ENCODE measurements around the gene GID4.

The GID4 gene

DNA sequence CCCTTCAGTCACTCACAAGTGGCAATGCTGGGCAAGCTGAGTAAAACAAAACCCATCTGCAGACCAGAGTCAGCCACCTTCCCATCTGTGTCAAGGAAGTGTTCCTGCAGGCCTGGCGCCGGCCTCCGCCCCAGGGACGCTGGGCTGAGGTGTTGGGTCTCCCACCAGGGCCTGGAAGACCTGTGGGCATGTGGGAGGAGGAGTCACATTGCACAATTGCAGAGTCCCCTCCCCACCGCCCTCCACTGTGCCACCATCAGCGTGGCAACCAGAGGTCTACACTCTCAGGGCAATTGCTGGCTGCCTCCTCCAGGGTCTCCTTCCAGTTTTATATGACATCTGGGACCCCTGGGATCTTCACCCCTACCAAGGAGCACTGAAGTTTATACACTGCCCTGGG is 66.4 kb downstream of the GID4 start:
- DNase-seq, result no peak

- no peak for DNase-seq
Observed at GRCh38 chr17:18106211-18106610, 67.0 kb downstream of the GID4 start.

- DNase-seq, result no peak
Observed at GRCh38 chr17:18107061-18107790, 68.0 kb downstream of the GID4 start.

- no peak for DNase-seq
Observed at GRCh38 chr17:18107971-18108370, 68.8 kb downstream of the GID4 start.

DNA sequence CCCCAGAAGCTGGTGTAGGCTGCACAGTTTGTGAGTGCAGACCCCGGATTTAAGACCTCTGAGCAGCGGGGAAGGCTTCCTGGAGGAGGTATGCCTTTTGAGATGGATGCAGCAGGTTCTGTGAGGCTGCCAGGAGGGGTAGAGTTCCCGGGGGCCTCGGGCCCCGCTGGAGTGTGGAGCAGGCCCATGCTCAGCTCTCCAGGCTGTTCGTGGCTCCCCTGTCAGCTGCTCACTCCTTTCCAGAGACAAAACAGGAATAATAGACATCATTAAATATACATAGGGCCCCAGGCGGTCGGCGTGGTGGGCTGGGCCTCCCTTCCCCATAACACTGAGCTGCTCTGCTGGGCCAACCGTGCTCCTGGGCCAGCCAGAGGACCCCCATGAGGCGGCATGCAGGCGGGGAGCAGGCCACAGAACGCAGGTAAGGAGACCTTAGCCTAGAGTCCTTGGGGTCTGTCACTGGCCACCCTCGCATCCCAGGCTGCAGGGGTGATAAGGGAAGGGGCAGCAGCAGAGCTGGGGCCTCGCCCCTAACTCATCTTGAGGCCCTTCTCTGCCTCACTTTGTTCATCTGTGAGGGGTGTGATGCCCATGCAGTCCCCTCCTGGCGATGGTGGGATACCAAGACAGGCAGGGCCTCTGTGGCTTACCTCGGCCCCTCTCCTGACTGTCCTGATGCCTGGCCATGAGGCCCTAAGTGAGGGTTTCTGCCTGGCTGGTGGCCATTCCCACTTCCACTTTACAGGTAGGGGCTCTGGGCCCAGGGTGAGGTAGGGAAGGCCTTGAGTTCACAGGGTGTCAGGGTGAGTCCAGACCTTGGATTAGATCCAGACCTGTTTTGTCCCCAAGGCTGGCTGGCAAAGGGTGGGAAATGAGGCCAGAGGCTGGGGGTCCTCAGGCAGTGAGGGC is 69.4 kb downstream of the GID4 start, which contains the start of gene MYO15A:
Gene MYO15A, plus strand, starts transcription at position 356 of the 912 bp plus-strand sequence. CDS start 10,045 bp downstream, outside the sequence.
- DNase-seq, result no peak

GRCh38 chr17:18109935-18110485 is 70.8 kb downstream of the GID4 start:
- no peak for DNase-seq

- no peak for DNase-seq
Observed at GRCh38 chr17:18110636-18111145, 71.5 kb downstream of the GID4 start.

DNA sequence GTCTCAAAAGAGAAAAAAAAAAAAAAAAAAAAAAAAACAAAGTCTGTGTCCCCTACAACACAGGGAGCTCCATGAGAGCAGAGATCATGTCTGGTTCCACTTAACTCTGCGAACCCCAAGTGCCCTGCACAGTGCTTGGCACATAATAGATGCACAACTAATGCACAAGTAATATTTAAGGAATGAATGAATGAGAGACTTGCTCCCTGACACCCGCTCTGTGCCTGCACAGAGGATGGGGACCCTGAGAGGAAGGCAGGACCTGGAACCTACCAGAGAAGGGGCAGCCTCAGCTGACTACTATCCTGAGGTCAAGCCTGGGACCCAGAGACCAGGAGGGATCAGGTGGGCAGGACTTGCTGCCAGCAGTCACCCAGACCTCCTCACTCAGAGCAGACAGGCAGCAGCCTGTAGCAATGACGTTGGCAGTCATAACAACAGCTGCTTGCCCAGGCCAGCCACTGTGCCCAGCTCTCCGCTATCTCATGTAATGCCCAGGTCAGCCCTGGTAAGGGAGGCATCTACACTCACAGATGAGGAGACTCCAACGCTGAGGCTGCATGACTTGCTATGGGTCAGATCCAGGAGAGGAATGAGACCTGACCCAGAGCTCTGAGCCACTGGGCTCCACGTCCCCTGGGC is 72.2 kb downstream of the GID4 start:
- DNase-seq, result no peak

- DNase-seq, result no peak
Observed at GRCh38 chr17:18115517-18115916, 76.3 kb downstream of the GID4 start.

DNA sequence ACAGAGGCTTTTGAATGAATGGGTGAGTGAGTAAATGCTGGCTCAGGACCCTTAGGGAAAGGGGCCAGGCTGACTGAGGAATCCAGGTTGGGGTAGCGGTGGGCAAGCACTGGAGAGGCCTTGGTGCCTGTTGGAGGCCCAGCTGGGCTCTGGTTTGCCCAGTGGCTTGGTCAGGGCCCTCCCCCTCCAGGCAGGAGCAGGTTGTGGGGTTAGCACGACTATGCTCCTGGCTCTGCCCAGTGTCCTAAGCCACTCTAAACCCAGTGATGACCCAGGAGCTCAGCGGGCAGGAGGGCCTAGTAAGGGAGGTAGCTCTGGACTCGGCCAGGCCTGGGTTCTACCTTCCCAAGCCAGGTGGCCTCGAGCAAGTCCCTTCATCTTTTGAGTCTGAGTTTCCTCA is 76.9 kb downstream of the GID4 start:
- no peak for DNase-seq

DNA sequence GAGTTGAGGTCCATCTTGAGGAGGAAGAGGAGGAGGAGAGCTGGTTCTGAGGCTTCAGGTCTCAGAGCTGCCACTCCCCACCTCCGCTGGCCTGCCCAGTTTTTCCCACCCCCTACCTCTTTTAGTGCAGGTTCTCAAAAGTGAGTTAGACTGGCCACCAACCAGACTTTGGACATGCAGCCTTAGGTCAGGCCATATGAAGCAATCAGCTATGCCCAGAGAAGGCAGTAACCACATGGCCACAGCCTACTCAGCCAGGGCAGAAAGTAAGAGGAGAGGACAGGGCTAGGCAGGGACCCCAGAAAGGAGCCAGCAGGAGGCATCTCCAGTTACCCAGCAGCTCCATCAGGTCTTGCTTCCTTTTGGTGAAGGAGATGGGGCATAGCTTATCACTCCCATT is 78.3 kb downstream of the GID4 start:
- DNase-seq, result no peak

Data from AML-193 (cell line).